Activated CD8-positive, alpha-beta memory T cell treated with anti-CD3 and anti-CD28 coated beads, Interleukin-2, amount 10 ng/mL, durations not matched to agents 7 days and 5 days (primary cell): Measurements from ENCODE around the gene VPS13D. TPM values are rescaled to one million over a fixed set of nuclear protein-coding genes. Genes with fewer than 3 reads are reported as not detected.
A peak's percentile ranks its signal among the peaks of the same experiment; 100 is the strongest.

Experiments used
- ATAC-seq: fragments of 150-1000 bp; cut with Tn5 transposase; one replicate; pipeline ENCODE4 v1.10.0; 2021; ENCODE audit warnings: moderate library complexity
- CTCF ChIA-PET: fragments of 350-600 bp; sonication (Branson Sonifier 250); formaldehyde crosslinking; loops from one replicate; lab custom pipeline; 2021; ENCODE audit warnings: antibody characterized with exemption; lab: Charles Lee
- DNase-seq: peaks from one replicate; pipeline ENCODE4 v3.0.0-alpha.2; 2020
- H3K27ac Mint-ChIP-seq: one replicate; pipeline ENCODE4 v1.8.0; 2021; ENCODE audit warnings: mild to moderate bottlenecking, mixed read lengths
- H3K27me3 Mint-ChIP-seq: one replicate; pipeline ENCODE4 v1.8.0; 2021; ENCODE audit warnings: mixed read lengths
- H3K36me3 Mint-ChIP-seq: one replicate; pipeline ENCODE4 v1.8.0; 2021; ENCODE audit warnings: mild to moderate bottlenecking, mixed read lengths
- H3K4me1 Mint-ChIP-seq: one replicate; pipeline ENCODE4 v1.8.0; 2021; ENCODE audit warnings: mixed read lengths
- H3K4me3 Mint-ChIP-seq: one replicate; pipeline ENCODE4 v1.8.0; 2021; ENCODE audit warnings: mild to moderate bottlenecking, moderate library complexity, mixed read lengths
- H3K9me3 Mint-ChIP-seq: one replicate; pipeline ENCODE4 v1.8.0; 2022; ENCODE audit warnings: low read depth, mixed read lengths
- total RNA-seq, 2 experiments: library from RNA; stranded (reverse); gene quantifications; one replicate each; pipeline ENCODE4 v1.2.3, GENCODE V29; 2021

Gene VPS13D
- total RNA-seq, 2 experiments from 2014 or later = 34.6 to 38.3 TPM

DNA sequence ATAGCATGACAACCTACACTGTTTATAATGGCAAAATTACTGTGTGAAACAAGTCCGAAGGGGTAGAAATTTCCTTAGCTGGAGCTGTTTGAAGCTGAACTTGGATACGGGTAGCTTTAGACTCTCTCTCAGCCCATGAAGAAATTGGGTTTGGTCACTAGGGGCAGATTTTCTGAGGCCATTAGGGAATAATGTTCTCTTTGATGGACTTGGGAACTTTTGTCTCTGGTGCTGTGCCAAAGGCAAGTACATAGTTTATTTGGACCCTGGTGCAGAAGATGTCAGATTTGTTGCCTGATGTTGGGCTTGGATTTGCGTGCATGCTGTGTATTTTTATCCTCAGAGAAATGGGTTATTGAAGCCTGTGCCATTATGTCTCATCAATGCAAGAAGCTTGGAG is 109.6 kb downstream of the VPS13D start:
- Mint-ChIP-seq H3K27ac (no peak overlapping the region), H3K27me3 (no peaks in the 10 kb centered on the region), H3K36me3 (peaks cover 24% of the 10 kb centered on the region), H3K4me3 (no peak overlapping the region), H3K9me3 (no peaks in the 10 kb centered on the region), H3K4me1 (peaks cover 25% of the 10 kb centered on the region)
- CTCF ChIA-PET = no interaction called here
- ATAC-seq = no peak
- DNase-seq = no peak

DNA sequence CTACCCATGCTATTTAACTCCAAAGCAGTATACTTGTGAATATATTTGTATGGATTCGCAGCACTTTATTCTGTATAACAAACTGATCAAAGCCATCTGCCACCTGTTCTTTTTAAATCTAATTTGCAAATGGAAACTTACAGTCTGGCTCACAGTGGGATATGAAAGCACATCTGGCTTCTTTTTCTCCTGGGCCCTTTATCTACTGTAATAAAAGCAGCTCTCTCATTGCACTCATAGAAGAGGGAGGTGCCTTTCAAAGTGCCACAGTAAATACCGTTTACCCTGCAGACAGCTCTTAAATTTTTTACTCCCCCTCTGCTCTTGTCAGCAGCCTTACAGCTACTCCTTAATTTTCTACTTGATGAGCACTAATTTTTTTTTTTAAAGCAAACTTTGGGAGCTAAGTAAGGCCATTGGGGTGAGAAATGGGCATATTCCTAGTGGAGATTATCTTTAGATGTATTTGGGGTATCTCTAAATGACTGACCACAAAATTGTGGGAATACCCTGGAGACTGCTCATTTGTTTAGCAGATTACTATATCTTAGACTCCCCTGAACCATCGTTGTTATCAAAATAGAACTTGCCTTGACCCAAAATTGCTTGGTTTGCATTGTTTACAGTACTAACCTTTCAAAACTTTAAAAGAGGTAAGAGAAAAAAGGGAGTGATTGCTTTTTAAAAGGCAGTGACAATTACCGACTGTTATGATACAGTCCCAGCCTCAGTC is 110.1 kb downstream of the VPS13D start:
- no peak for ATAC-seq
- Mint-ChIP-seq H3K4me1 (peaks cover 31% of the 10 kb centered on the region), H3K27me3 (no peaks in the 10 kb centered on the region), H3K4me3 (no peak overlapping the region), H3K36me3 (peaks cover 21% of the 10 kb centered on the region), H3K27ac (no peak overlapping the region), H3K9me3 (no peaks in the 10 kb centered on the region)
- no peak for DNase-seq
- CTCF ChIA-PET = no interaction called here

DNA sequence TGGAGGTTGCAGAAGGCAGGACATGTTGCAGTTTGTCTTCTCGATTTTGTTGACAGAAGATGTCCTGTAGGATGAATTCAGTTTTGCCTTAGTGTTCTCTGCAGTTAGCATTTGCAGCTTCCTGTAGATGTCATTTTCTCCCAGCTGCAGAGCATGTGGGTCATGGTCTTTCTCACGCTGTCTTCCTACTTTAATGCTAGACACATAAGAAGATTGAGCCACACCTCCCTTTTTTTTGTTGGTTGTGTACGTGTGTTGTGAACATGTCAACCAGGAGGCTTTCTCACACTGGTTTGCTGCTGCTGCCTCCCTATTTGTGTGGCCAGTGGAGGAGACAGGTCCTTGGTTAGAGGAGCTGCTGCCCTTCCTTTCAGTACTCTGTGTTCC is 110.7 kb downstream of the VPS13D start:
- Mint-ChIP-seq H3K9me3 (no peaks in the 10 kb centered on the region), H3K4me1 (peaks cover 37% of the 10 kb centered on the region), H3K36me3 (peaks cover 20% of the 10 kb centered on the region), H3K27ac (no peak overlapping the region), H3K4me3 (no peak overlapping the region), H3K27me3 (no peaks in the 10 kb centered on the region)
- ATAC-seq (no peak), DNase-seq (no peak)
- CTCF ChIA-PET = interaction anchor here (1.1 kb wide), 1 partner anchor 26 kb away, joined by 3 read pairs; no protein-coding TSS in a partner anchor

DNA sequence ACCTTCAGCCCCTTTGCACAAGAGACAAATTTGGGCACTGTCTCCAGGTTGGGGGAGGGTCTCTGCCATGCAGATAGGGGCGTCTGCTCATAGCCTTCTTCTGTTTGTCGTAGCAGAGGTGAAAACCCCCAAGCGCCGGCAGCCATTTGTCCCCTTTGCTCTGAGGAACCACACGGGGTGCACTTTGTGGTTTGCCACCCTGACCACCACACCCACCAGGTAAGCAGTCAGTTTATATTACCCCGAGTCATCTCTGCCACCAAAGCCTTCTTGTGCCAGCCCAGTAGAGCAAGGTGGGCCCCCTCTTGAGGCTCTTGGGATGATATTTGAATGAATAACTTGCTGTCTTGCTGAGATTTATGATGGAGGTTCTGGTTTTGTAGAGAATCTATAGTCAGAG is 111.8 kb downstream of the VPS13D start:
- CTCF ChIA-PET = interaction anchor here (1.1 kb wide), 1 partner anchor 27 kb away, joined by 3 read pairs; no protein-coding TSS in a partner anchor
- Mint-ChIP-seq H3K27me3 (no peaks in the 10 kb centered on the region), H3K4me3 (no peak overlapping the region), H3K4me1 (peaks cover 48% of the 10 kb centered on the region), H3K36me3 (peaks cover 26% of the 10 kb centered on the region), H3K9me3 (no peaks in the 10 kb centered on the region), H3K27ac (no peak overlapping the region)
- no peak for ATAC-seq
- no peak for DNase-seq

DNA sequence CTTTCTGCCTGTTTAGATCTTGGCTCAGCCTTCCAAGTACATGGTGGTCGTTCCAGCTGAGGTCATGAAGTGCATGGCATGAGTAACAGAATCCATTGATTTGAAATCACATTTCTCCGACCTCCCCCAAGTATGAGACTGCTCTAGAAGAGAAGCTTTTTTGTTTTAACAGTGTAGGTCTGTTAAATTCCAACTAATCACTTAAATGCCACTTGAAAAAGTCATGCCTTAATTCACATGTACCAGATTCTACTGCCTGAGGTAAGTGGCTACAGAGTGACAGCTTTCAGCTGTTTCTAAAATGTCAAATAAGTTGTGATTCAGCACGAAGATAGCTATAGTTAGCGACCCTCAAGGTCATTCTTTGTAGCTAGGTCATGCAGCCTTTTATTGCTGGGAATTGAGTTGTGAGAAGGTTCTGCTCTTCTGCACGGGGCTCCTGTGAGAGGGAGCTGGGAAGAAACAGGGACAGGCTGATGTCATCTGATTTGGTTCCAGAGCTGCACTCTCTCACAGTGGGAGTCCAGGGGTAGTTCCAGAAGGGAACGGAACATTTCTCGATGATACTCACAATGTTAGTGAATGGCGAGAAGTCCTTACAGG is 112.7 kb downstream of the VPS13D start:
- CTCF ChIA-PET = no interaction called here
- no peak overlapping the region for H3K4me3 Mint-ChIP-seq
- no peak for ATAC-seq
- peaks cover 31% of the 10 kb centered on the region for H3K36me3 Mint-ChIP-seq
- DNase-seq = no peak
- H3K9me3 Mint-ChIP-seq = no peaks in the 10 kb centered on the region
- peaks cover 48% of the 10 kb centered on the region for H3K4me1 Mint-ChIP-seq
- no peak overlapping the region for H3K27ac Mint-ChIP-seq
- H3K27me3 Mint-ChIP-seq = no peaks in the 10 kb centered on the region

DNA sequence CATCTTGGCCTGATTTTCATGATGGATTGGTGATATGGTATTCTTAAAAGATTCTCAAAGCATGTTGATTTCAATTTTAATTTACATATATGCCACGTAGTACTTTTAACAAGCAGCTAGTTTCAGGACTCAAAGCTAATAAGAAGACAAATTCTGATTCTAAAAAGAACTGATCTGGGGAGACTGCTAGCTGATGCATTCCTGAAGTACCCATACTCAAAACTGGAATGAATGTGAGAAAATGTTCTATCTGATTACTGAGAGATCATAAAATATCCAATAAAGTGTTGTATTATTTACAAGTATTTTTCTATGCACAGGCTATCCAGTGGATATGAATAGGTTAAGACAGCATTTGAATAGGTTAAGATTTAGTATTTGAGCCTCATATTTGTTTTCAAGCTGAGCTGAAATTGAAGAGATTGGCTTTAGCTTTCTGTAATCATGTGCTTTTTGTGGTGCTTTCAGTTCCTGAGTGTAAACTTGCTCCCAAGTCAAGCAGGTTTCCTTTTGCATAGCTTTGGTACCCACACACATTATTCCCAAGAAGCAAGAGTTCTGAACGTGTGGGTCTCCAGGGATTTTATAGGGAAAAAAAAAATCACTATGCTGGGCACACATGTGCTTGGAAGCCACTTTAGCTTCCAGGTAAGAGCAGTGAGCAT is 114.1 kb downstream of the VPS13D start:
- no peak overlapping the region for H3K4me3 Mint-ChIP-seq
- H3K27me3 Mint-ChIP-seq = no peaks in the 10 kb centered on the region
- peaks cover 48% of the 10 kb centered on the region for H3K4me1 Mint-ChIP-seq
- H3K36me3 Mint-ChIP-seq = peaks cover 43% of the 10 kb centered on the region
- CTCF ChIA-PET = interaction anchor here (0.8 to 1.4 kb wide), 4 partner anchors 10 to 257 kb away, joined by 4 to 5 read pairs (median 4); no protein-coding TSS in a partner anchor
- no peak for ATAC-seq
- no peak for DNase-seq
- no peaks in the 10 kb centered on the region for H3K9me3 Mint-ChIP-seq
- no peak overlapping the region for H3K27ac Mint-ChIP-seq

DNA sequence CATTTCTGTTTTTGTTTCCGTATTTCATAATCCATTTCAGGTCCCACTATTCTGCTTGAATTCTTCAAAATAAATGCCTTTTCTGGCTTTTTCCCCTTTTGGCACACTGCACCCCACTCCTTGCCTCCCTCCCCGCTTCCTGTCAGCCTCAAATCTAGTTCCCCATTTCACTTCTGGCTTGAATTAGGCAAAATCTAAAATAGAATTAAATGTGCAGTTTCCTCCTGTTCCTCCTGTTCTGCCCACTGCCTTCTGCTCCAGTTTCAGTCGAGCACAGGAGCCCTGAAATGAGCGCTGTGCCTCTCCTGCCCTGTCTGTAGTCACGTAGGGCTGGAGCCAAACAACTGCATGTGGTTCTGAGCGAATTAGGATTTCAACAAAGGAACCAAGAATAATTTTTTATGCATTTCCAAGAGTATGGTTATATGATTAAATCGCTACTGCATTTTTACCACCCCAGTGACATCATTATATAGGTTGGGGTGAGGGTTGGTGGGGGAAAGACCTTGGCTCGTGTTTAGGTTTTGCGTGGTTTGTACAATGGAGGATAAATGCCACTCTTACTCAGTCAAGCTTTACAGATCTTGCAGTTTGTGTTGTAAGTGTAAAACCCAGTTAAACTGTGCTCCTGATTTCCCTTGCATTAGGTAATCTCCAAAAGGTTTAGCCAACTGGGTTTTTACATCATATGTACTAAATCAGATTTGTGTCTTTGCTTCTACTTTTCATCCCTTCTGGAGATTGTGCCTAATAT is 114.9 kb downstream of the VPS13D start:
- Mint-ChIP-seq H3K4me3 (peak overlapping the region; percentile 56), H3K9me3 (peaks cover 2% of the 10 kb centered on the region), H3K4me1 (peaks cover 48% of the 10 kb centered on the region), H3K36me3 (peaks cover 51% of the 10 kb centered on the region), H3K27me3 (no peaks in the 10 kb centered on the region), H3K27ac (peak overlapping the region; percentile 83)
- CTCF ChIA-PET = interaction anchor here (0.8 to 1.4 kb wide), 6 partner anchors 9 to 257 kb away, joined by 3 to 5 read pairs (median 4); no protein-coding TSS in a partner anchor
- DNase-seq (no peak), ATAC-seq (peak; percentile 48)

DNA sequence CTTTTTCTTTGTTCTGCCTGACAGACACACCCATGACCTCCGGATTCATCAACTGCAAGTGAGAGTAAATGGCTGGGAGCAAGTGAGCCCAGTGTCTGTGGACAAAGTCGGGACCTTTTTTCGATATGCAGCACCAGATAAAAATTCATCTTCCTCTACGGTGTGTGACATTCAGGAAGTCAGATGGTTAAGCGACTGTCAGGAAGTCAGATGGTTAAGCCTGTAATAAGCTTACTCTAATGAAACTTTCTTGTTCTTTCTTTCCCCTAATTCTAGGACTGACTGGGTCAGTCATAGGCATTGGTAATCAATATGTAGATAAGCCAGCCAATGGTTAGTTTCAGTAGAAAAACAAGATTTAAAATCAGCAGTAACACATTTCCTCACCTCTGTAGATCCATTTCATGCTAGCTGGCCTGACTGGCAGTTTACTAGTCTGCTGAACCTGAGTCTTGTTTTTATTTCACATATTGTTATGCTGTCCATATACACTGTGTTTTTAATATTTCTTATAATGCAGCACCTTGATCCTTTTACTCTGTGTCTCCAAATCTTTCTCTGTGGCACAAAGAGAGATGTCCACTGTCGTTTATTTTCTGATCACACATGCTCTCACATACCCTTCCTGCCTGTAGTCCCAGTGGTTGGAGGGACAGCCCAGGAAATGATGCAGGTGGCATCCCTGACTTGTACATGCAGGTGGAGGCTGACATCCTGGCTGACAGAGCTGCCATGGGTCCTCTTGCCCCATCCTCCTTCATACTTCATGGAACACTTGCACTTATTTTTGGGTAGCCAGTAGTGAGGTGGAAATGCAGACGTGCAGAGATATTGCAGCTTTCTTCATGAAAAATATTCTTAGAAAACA is 115.8 kb downstream of the VPS13D start:
- CTCF ChIA-PET = interaction anchor here (0.7 to 1.4 kb wide), 4 partner anchors 31 to 256 kb away, joined by 3 to 5 read pairs (median 4); no protein-coding TSS in a partner anchor
- H3K4me3 Mint-ChIP-seq = peak overlapping the region; percentile 56
- H3K27ac Mint-ChIP-seq = peak overlapping the region; percentile 83
- H3K27me3 Mint-ChIP-seq = no peaks in the 10 kb centered on the region
- peaks cover 58% of the 10 kb centered on the region for H3K36me3 Mint-ChIP-seq
- DNase-seq (peak; percentile 49), ATAC-seq (peak; percentile 79)
- peaks cover 48% of the 10 kb centered on the region for H3K4me1 Mint-ChIP-seq
- H3K9me3 Mint-ChIP-seq = peaks cover 8% of the 10 kb centered on the region

DNA sequence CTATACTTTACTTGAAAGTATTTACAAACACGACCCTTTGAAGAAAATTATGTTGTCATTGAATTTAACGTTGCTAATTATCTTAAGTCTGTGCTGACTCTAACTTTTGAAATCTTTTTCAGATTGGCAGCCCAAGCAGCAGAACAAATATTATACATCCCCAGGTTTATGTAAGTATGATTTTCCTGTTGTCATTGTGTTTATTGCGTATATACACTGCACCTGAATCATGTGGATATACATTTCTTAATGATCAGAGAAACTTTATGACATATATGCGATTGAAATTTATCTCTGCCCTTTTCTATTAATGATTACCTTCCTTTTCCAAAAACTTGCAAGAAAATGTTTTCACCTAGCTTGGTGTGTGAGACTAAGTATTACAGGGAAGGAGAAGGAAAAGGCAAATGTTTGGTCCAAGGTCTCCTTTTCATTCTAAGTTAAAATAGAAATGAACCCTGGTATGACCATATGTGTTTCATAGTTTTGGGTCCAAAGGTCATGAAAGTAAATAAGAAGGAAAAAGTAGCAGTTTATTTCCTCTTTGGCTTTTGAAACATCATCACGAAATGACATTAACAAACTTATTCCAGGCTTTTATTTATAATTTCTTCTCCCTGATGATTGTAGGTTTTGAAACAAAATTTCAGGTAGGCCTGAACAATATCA is 116.8 kb downstream of the VPS13D start:
- Mint-ChIP-seq H3K36me3 (peaks cover 63% of the 10 kb centered on the region), H3K27me3 (no peaks in the 10 kb centered on the region), H3K27ac (no peak overlapping the region), H3K9me3 (peaks cover 13% of the 10 kb centered on the region), H3K4me3 (no peak overlapping the region), H3K4me1 (peaks cover 43% of the 10 kb centered on the region)
- CTCF ChIA-PET = interaction anchor here (1.1 to 1.3 kb wide), 2 partner anchors 14 to 255 kb away, joined by 4 read pairs; no protein-coding TSS in a partner anchor
- ATAC-seq (no peak), DNase-seq (no peak)

DNA sequence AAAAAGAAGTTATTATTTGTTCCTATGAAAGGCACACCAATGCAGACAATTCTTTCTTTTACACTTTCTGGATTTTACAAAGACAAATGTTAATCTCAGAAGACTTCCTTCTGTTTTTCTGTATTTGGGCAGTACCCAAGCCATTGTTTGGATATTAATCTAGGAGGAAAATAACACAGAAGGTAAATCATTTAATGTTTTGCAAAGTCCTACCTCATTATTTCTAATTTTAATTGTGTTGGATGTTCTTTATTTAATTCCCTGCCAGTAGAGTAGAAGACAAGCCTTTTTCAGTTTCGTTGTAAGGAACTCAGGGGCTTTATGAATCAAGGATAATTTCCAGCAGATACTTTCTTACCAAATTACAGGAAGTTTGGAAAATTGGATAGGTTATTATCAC is 118.3 kb downstream of the VPS13D start:
- H3K27ac Mint-ChIP-seq = no peak overlapping the region
- H3K4me3 Mint-ChIP-seq = no peak overlapping the region
- H3K36me3 Mint-ChIP-seq = peaks cover 59% of the 10 kb centered on the region
- peaks cover 32% of the 10 kb centered on the region for H3K4me1 Mint-ChIP-seq
- CTCF ChIA-PET = interaction anchor here (1.1 kb wide), 1 partner anchor 13 kb away, joined by 4 read pairs; no protein-coding TSS in a partner anchor
- no peak for ATAC-seq
- DNase-seq = no peak
- peaks cover 13% of the 10 kb centered on the region for H3K9me3 Mint-ChIP-seq
- no peaks in the 10 kb centered on the region for H3K27me3 Mint-ChIP-seq

DNA sequence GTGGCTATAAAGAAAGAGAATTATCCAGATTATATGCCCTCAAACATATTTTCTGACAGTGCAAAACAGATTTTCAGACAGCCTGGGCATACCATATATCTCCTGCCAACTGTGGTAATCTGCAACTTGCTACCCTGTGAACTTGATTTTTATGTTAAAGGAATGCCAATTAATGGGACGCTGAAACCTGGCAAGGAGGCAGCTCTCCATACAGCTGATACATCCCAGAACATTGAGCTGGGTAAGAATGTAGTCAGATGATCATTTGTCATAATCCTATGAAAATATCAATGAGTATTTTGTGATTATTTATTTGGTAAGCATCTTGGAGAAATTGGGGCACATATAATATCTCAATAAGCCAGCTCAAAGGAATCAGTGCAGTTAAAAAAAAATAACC is 124.2 kb downstream of the VPS13D start:
- Mint-ChIP-seq H3K36me3 (peaks cover 55% of the 10 kb centered on the region), H3K27me3 (no peaks in the 10 kb centered on the region), H3K27ac (no peak overlapping the region), H3K4me3 (no peak overlapping the region), H3K4me1 (no peaks in the 10 kb centered on the region), H3K9me3 (peaks cover 13% of the 10 kb centered on the region)
- no peak for DNase-seq
- CTCF ChIA-PET = interaction anchor here (1.1 kb wide), 1 partner anchor 10 kb away, joined by 4 read pairs; no protein-coding TSS in a partner anchor
- no peak for ATAC-seq
